Measurements from ENCODE around the gene XIRP1.
"Not testable (repeated sequence)": the region's sequence is repeated elsewhere in the genome, so short reads cannot be mapped to it uniquely, and the experiment has no call there.

XIRP1 gene

DNA sequence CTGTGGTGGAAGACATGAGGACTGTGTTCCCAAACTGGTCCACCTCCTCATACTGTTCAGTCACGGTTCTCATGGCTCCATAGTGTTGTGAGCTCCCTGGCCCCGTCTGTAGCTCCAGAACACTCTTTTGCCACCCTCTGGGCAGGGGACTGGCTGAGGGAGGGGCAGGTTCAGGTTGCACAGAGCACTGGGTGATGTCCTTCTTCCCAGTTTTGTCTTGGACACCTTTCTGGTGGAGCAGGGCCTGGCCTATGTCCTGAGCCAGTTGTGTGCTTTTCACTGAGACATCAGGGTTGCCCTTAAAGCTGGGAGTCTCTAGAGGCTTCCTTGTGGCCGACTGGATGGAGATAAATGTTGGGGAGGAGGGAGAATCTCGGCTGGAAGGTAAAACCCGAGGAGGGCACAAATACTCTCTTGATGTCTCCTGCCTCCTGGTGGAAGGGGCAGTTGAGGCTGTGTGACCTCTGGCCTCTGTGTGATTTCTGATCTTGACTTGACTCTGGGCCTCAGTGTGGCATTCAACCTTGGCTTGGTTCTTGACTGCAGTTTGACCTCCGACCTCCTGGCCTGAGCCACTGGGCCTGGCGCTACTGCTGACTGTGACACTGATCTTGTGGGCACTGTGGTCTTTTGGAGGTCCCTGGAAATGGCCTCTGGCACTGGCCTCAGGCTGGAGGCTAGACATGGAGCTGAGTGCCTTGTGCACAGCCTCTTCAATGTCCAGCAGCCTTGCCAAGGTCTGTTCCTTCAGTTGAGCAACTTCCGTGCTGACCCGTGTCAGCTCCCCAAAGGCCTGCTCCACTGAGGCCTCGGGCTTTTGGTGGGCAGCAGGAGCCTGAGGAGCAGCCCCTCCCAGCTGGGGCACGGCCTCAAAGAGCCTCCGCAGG lies 8.1 kb downstream of the XIRP1 start:
- DNase-seq: no peak

- no peak for DNase-seq
Observed at GRCh38 chr3:39183211-39184080, 8.9 kb downstream of the XIRP1 start.

DNA sequence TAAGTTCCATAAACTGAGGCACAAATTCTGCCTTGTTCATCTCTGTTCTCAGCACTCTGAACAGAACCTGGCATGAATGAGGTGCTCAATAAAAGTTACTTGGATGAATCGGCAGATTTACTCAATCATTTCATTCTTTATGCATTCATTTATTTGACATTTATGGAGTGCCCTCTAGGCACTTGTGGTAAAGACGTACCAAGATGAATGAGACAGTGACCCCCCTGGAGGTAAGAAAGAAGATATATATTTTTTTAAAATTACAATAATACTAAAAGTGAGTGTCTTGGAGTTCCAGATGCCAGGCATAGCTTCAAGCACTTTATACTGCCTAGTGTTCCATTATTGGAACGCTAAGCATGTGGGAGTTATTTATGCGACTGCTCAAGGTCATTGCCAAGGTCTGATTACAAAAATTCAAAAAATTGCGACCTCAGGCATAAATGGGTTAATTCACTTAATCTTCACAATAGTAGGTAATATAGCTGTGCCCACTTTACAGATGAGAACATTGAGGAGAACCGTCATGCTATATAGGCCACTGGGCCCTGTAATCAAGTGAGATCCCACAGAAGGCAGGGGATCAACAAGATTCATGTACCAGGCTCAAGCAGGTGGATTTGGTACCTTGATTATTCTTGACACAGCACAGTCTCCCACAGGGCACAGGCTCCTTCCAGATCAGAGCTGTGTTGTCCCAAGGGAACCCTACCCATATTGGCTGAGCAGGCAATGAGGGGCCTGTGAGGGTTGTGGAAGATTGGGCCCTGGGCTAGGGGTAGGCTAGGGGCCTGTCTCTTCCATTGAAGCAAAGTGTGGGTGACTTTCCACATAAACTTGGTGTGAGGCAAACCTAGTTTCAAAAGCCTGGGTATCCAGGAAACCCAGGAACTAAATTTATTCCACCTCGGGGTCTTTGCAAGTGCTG lies 10.7 kb downstream of the XIRP1 start:
- no peak for DNase-seq

DNA sequence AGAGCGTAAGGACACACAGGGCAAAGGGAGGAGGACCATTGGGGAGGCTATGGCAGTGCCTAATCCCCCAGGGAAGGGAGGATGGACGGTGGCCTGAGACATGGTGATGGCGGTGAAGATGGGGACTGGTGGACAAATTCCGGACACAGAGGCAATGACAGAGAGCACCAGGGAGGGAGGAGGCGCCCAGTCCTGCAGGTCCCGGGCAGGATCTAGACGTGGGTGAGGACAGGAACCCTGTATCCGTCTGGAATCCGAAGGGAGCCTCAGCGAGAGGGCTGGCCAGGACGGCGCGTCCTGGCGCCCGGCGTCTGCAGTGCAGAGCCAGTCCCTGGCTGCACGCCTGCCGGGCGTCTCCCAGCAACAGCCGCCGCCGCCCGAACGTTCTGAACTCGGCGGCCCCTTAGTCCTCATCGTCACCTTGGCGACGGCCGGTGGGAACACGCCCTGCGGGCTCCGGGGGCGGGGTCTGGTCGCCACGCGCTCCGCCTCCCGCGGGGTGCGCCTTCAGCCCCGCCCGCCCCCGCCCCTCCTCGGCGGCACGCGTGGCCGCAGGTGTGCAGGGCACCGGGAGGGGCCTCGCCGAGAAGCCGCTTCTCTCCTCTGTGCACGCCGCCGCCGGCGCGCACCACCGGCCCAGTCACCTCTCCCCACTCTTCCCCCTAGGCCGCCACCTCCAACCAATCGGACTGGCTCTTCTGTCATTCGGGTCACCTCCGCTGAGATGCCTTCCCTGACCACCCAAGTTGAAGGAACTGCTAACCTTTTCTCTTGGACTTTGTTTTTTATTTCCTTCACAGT lies 11.6 kb downstream of the XIRP1 start:
- DNase-seq: peak; percentile 94

DNA sequence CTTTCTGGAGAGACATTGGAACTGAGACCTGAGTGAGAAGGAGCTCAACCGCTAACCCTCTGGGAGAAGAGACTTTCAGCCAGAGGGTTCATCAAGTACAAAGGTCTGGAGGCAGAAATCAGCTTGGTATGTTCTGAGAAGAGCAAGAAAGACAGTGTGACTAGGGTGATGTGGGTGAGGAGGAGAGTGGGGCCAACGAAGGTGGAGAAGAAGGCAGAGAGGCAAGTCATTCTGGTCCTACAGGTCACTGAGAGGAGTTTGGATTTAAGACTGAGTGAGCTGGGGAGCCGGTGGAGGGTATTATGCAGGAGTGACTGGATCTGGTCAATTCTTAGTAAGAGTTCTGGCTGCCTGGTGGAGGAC lies 12.2 kb downstream of the XIRP1 start:
- DNase-seq: no peak

- DNase-seq: no peak
Observed at GRCh38 chr3:39178553-39178952, 13.8 kb downstream of the XIRP1 start.

GRCh38 chr3:39177708-39178332 lies 14.6 kb downstream of the XIRP1 start:
- DNase-seq: peak; percentile 77

DNA sequence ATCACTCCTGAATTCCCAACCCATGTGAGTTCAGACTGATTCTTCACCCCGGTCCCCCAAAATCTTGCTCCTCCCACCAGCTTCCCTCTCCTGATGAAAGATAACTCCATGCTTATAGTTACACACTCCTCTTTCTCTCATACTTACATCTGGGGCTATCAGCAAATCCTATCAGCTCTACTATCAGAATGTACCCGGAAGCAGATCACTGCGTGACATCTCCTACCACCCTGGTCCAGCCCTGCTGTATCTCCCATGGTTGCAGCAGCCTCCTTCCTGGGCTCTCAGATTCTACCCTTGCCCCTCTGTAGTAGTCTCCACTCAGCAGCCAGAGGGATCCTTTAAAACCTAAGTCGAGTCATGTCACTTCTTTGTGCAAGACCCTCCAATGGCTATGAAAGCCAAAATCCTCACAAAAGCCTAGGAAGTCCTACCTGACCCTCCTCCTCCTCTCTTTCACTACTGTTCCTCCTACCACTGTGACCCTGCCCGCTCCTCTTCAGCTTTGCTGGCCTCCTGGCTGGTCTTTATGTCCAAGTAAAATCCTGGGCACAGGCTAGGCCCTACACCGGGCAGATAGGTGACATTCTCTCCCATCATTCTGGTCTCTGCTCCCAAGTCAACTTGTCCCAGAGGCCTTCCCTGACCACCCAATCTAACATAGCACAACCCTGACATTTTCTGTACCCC lies 16.2 kb downstream of the XIRP1 start:
- no peak for DNase-seq

- no peak for DNase-seq
Observed at GRCh38 chr3:39173318-39174125, 18.9 kb downstream of the XIRP1 start.

DNA sequence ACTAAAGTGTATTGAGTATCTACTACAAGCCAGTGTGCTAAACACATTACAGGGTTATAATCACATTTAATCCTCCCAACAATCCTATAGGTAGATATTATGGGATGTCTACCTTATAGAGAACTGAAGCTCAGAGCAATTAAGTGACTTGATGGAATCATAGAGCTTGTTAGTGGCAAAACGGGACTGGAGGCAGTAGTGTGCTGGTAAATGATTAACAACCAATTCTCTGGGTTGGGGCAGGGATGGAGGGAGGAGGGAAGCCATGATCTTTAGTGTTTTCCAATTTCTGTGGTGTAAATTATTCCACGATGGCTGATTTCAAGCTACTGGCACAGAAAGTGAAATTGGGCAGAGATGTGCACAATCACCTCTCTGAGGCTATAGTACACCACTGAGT lies 20.5 kb downstream of the XIRP1 start:
- DNase-seq: no peak

GRCh38 chr3:39170877-39171276 lies 21.5 kb downstream of the XIRP1 start:
- not testable (repeated sequence) for DNase-seq

GRCh38 chr3:39170461-39170860 lies 21.9 kb downstream of the XIRP1 start:
- DNase-seq: no peak

GRCh38 chr3:39169712-39170111 lies 22.7 kb downstream of the XIRP1 start:
- no peak for DNase-seq

GRCh38 chr3:39168156-39168780 lies 24.1 kb downstream of the XIRP1 start:
- no peak for DNase-seq

GRCh38 chr3:39166932-39167532 lies 25.4 kb downstream of the XIRP1 start:
- no peak for DNase-seq

DNA sequence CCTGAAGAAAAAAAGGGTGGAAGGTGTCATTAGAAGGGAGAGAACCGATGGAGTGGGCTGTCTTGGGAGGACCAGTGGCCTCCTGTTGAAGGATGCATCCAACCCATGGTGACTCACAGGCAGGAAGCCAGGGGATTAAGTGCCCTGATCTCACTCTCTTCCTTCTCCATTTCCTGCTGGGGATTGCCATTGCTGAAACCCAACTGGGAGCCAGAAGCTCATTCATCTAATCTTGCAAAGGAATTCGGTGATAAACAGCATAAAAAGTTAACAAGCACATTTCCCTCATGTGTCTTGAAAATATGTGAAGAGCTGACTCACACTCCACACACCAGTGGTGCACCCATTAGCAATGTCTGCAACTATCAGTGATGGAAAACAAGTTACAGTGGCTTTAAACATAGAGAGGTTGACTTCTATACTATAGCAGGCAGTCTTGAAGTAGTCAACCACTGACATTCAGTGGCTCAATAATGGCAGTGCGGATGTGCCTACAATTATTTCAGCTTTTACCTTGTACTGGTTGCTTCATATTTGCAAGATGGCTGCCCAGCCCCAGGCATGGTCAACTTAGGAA lies 26.2 kb downstream of the XIRP1 start:
- no peak for DNase-seq

DNA sequence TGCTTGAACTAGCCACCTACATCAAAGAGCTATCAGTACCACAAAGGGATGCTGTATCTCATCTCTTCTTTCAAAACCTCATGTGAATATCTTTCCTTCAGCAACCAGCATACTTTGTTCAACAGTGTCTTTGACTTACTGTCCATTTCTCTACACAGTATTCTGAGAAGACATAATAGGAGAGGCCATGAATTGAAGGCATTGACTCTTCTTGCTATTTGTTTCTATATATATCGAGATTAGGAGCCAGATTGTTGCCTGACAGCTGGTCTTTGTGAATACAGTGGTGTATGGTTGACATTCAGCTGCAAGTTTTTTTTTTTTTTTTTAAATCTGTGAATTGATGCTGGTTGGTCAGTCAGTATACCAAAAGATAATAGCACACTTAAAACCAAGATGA lies 26.9 kb downstream of the XIRP1 start:
- no peak for DNase-seq

DNA sequence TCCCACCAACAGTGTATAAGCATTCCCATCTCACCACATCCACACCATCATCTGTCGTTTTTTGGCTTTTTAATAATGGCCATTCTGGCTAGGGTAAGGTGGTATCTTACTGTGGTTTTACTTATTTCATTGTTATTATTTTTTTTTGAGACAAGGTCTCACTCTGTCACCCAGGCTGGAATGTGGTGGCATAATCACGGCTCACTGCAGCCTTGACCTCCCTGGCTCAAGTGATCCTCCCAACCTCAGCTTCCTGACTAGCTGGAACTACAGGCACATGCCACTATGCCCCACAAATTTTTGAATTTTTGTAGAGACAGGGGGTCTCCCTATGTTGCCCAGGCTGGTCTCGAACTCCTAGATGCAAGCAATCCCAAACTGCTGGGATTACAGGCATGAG lies 28.0 kb downstream of the XIRP1 start:
- DNase-seq: no peak

All from CD4-positive, alpha-beta T cell treated with Interleukin-6 for 4 hours (primary cell).